NT2/D1 (cell line): ENCODE data around the gene TAS2R5.
A peak's percentile ranks its signal among the peaks of the same experiment; 100 is the strongest.
"Not testable (repeated sequence)": the region's sequence is repeated elsewhere in the genome, so short reads cannot be mapped to it uniquely, and the experiment has no call there.

ENCODE experiments used
- DNase-seq: peaks from one replicate; pipeline ENCODE4 v3.0.0-alpha.2; 2011; ENCODE audit warnings: low read depth, low spot score
- H3K27me3 ChIP-seq: 2 replicates; pipeline ENCODE4 v1.6.0; 2011; ENCODE audit warnings: mild to moderate bottlenecking; ENCODE audit not compliant: insufficient read length, insufficient read depth
- H3K36me3 ChIP-seq: 2 replicates; pipeline ENCODE4 v1.6.1; 2011; ENCODE audit warnings: mild to moderate bottlenecking, low read length, mixed read lengths; ENCODE audit not compliant: insufficient read depth, insufficient read length
- H3K4me1 ChIP-seq: 2 replicates; pipeline ENCODE4 v1.5.1; 2011; ENCODE audit not compliant: insufficient read depth, insufficient read length
- H3K4me3 ChIP-seq: 2 replicates; pipeline ENCODE4 v1.5.1; 2011; ENCODE audit warnings: low read depth; ENCODE audit not compliant: insufficient read length
- H3K9ac ChIP-seq: 2 replicates; pipeline ENCODE4 v1.6.0; 2011; ENCODE audit warnings: low read depth; ENCODE audit not compliant: insufficient read length
- H3K9me3 ChIP-seq: 2 replicates; pipeline ENCODE4 v1.5.1; 2011; ENCODE audit warnings: mild to moderate bottlenecking, low read length; ENCODE audit not compliant: insufficient read depth
- SUZ12 ChIP-seq: IDR thresholded peaks from 2 replicates; pipeline ENCODE4 v1.6.1; 2011; ENCODE audit not compliant: insufficient read length, insufficient read depth; ENCODE audit errors: extremely low read depth
- YY1 ChIP-seq: IDR thresholded peaks from 2 replicates; pipeline ENCODE4 v1.6.1; 2011; ENCODE audit not compliant: insufficient read length, insufficient read depth
- ZNF274 ChIP-seq: IDR thresholded peaks from 2 replicates; pipeline ENCODE4 v1.6.1; 2011; ENCODE audit warnings: mild to moderate bottlenecking, low read depth, low read length

TAS2R5 gene

GRCh38 chr7:141763797-141764196 lies 26.2 kb upstream of the TAS2R5 start, which contains the start of gene TAS2R3:
Gene TAS2R3, plus strand, starts transcription at chr7:141764097. Its CDS starts 62 bp downstream, at chr7:141764159.
- Histone ChIP-seq H3K4me1 (no peaks in the 10 kb centered on the region), H3K4me3 (no peak within 1 kb of the TSS), H3K27me3 (no peaks in the 10 kb centered on the region), H3K9ac (no peak within 1 kb of the TSS), H3K9me3 (peaks cover 16% of the 10 kb centered on the region; the same call in 1 of the 2 replicates), H3K36me3 (peaks cover 33% of the 10 kb centered on the region)
- no peak for DNase-seq
- no peak for TF ChIP-seq SUZ12
- TF ChIP-seq YY1, result no peak
- TF ChIP-seq ZNF274, result no peak

DNA sequence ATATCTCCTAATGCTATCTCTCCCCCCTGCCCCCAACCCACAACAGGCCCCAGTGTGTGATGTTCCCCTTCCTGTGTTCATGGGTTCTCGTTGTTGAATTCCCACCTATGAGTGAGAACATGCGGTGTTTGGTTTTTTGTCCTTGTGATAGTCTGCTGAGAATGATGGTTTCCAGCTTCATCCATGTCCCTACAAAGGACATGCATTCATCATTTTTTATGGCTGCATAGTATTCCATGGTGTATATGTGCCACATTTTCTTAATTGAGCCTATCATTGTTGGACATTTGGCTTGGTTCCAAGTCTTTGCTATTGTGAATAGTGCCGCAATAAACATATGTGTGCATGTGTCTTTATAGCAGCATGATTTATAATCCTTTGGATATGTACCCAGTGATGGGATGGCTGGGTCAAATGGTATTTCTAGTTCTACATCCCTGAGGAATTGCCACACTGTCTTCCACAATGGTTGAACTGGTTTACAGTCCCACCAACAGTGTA lies 19.9 kb upstream of the TAS2R5 start:
- H3K9ac ChIP-seq, H3K27me3 ChIP-seq, H3K4me3 ChIP-seq, DNase-seq, H3K4me1 ChIP-seq, H3K36me3 ChIP-seq, H3K9me3 ChIP-seq: not testable (repeated sequence)

GRCh38 chr7:141776374-141776773 lies 13.6 kb upstream of the TAS2R5 start, which contains the start of gene TAS2R4:
Gene TAS2R4, plus strand, starts transcription at chr7:141776674. Its CDS starts 1,815 bp downstream, at chr7:141778489.
- no peak for DNase-seq
- H3K4me3 ChIP-seq, result no peak within 1 kb of the TSS
- H3K4me1 ChIP-seq, result no peaks in the 10 kb centered on the region
- peaks cover 16% of the 10 kb centered on the region; the same call in 1 of the 2 replicates for H3K9me3 ChIP-seq
- TF ChIP-seq SUZ12 (no peak), ZNF274 (no peak), YY1 (no peak)
- H3K36me3 ChIP-seq, result peaks cover 10% of the 10 kb centered on the region
- H3K9ac ChIP-seq, result no peak within 1 kb of the TSS
- no peaks in the 10 kb centered on the region for H3K27me3 ChIP-seq

- Histone ChIP-seq H3K27me3 (no peaks in the 10 kb centered on the region), H3K9ac (no peak overlapping the region), H3K36me3 (peaks cover 7% of the 10 kb centered on the region), H3K4me3 (no peak overlapping the region), H3K9me3 (no peaks in the 10 kb centered on the region), H3K4me1 (no peaks in the 10 kb centered on the region)
- peak; percentile 25 for DNase-seq
- TF ChIP-seq YY1 (no peak), SUZ12 (no peak)
Observed at GRCh38 chr7:141785706-141786552, 4.1 kb upstream of the TAS2R5 start.

DNA sequence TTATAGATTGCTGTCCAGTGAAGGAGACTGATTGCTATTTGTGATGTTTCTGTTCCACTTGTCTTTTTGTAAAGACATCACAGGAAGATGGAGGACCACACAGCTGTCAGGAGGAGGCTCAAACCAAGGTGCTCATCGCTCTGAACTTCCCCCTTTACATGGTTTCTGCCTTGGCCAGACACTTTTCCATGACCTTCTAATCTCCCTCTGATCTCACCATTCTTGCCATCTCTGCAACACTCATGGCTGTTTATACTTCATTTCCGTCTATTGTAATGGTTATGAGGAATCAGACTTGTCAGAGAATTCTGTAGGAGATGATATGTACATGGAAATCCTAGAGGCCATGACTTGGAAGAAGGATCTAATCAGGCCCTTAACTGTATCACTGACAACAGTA lies 1.7 kb upstream of the TAS2R5 start:
- Histone ChIP-seq H3K4me3 (no peak overlapping the region), H3K9ac (no peak overlapping the region), H3K27me3 (no peaks in the 10 kb centered on the region), H3K9me3 (no peaks in the 10 kb centered on the region), H3K36me3 (peaks cover 7% of the 10 kb centered on the region), H3K4me1 (no peaks in the 10 kb centered on the region)
- TF ChIP-seq ZNF274, result no peak
- no peak for TF ChIP-seq YY1
- no peak for TF ChIP-seq SUZ12
- DNase-seq, result no peak

DNA sequence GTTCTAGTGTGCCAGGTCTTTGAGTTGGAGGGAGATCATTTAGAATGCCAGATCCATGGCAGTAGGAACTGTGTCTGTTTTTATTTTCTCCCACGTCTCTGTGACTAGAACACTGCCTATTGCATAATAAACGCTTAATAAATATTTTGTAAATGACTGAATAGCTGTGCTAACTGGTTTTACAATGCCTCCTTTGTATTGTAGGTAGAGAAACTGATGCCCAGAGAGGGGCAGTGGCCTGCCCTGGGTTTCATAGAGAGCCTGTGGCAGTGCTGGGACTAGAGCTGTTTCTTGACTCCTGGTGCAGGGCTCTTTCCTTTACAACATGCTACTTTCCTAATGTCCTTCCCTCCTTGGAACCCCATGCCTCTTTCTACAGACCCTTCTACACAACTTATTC lies 2.5 kb downstream of the TAS2R5 start:
- no peak for DNase-seq
- peaks cover 7% of the 10 kb centered on the region for H3K36me3 ChIP-seq
- no peaks in the 10 kb centered on the region for H3K4me1 ChIP-seq
- H3K9me3 ChIP-seq, result no peaks in the 10 kb centered on the region
- H3K4me3 ChIP-seq, result no peak overlapping the region
- no peak overlapping the region for H3K9ac ChIP-seq
- no peaks in the 10 kb centered on the region for H3K27me3 ChIP-seq
- TF ChIP-seq ZNF274, result no peak
- TF ChIP-seq YY1, result no peak
- TF ChIP-seq SUZ12, result no peak

DNA sequence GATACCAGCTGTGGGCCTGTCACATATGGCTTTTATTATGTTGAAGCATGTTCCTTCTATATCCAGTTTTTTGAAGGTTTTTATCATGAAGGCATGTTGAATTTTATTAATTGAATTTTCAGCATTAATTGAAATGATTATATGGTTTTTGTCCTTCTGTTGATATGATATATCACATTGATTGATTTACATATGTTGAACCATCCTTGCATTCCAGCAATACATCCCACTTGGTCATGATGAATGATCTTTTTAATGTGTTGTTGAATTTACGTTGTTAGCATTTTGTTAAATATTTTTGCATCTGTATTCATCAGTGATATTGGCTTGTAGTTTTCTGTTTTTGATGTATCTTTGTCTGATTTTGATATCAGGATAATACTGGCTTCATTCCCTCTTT lies 30.1 kb downstream of the TAS2R5 start:
- Histone ChIP-seq H3K27me3 (no peaks in the 10 kb centered on the region), H3K36me3 (no peaks in the 10 kb centered on the region), H3K4me3 (no peak overlapping the region), H3K9me3 (peaks cover 14% of the 10 kb centered on the region), H3K4me1 (no peaks in the 10 kb centered on the region), H3K9ac (no peak overlapping the region)
- TF ChIP-seq ZNF274 (no peak), YY1 (no peak), SUZ12 (no peak)
- DNase-seq, result no peak

DNA sequence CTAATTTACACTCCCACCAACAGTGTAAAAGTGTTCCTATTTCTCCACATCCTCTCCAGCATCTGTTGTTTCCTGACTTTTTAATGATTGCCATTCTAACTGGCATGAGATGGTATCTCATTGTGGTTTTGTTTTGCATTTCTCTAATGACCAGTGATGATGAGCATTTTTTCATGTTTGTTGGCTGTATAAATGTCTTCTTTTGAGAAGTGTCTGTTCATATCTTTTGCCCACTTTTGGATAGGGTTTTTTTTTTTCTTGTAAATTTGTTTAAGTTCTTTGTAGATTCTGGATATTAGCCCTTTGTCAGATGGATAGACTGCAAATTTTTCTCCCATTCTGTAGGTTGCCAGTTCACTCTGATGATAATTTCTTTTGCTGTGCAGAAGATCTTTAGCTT lies 32.4 kb downstream of the TAS2R5 start:
- not testable (repeated sequence) for H3K36me3 ChIP-seq, H3K4me1 ChIP-seq, H3K4me3 ChIP-seq, H3K27me3 ChIP-seq, H3K9ac ChIP-seq, DNase-seq
- H3K9me3 ChIP-seq, result peaks cover 14% of the 10 kb centered on the region
